ENCODE measurements around the gene SMPD3.

DNA sequence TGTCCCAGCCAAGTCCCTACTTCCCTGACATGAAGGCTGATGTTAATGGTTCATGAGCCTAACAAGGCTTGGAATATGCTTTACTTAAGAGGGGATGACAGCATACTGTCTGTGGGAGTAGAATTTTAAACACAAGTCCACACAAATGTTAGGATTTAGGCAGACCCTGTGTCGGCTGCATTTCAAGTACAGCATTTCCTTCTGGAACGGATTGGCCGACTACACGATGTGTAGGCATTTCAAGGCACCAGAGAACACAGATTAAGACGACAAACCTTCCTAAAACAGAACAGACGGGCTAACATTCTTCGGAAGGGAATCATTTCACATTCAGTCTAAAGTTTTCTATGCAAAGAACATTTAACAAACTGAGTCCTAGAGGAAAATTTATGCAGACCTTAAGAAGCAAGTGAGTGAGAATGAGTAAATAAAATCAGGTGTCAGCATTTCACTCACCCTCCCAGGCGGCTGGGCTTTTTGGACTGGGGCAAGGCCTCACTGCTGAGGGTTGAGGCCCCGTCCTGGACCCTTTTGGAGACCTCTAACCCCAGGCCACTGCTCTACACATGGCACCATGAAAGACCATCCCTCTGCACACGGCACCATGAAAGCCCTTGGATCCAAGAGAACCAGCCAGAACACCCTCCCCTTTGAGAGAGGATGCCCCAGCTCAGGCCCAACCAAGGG, 67.5 kb downstream of the SMPD3 start:
- TF ChIP-seq ZNF79 (CRISPR knock-in tag; IDR thresholded peaks at IDR 0.05; ENCODE audit: low read depth) (no peak), STAT5B (CRISPR knock-in tag; IDR thresholded peaks at IDR 0.05) (no peak), FOS (IDR thresholded peaks at IDR 0.05; ENCODE audit: extremely low read depth, insufficient read length) (no peak)
